RWPE1 (cell line): Measurements from ENCODE around the gene ADAP1.
A peak's percentile ranks its signal among the peaks of the same experiment; 100 is the strongest.

Experiments
- CTCF ChIA-PET: fragments of 350-600 bp; sonication (Branson Sonifier 250); formaldehyde crosslinking; extraction: SDS; loops from one replicate; lab custom pipeline; 2021; lab: Yijun Ruan, JAX
- POLR2A ChIA-PET: fragments of 400-600 bp; formaldehyde crosslinking; extraction: SDS; loops from one replicate; lab custom pipeline; 2020; ENCODE audit warnings: antibody characterized with exemption; ENCODE audit not compliant: low non-redundant PET; lab: Yijun Ruan, JAX
- DNase-seq: peaks from one replicate; pipeline ENCODE4 v3.0.0; 2012; ENCODE audit warnings: low spot score
- H3K27ac ChIP-seq: fragments of 450-650 bp; 2 replicates; pipeline ENCODE4 v1.5.1; 2017
- CTCF ChIP-seq: fragments of 450-650 bp; conservative IDR thresholded peaks from 2 replicates; pipeline ENCODE4 v1.5.1; 2017; ENCODE audit warnings: low read depth, mild to moderate bottlenecking

ADAP1 gene

GRCh38 chr7:894927-895450 is 59.5 kb downstream of the ADAP1 start:
- POLR2A ChIA-PET: no interaction called here
- no peak for DNase-seq
- no peak for TF ChIP-seq CTCF
- H3K27ac ChIP-seq: peak overlapping the region; percentile 4
- CTCF ChIA-PET: no interaction called here

- ChIA-PET CTCF (no interaction called here), POLR2A (no interaction called here)
- no peak for TF ChIP-seq CTCF
- no peak for DNase-seq
- H3K27ac ChIP-seq: peak overlapping the region; percentile 4
These were observed 60.2 kb downstream of the ADAP1 start for GRCh38 chr7:894164-894867.

DNA sequence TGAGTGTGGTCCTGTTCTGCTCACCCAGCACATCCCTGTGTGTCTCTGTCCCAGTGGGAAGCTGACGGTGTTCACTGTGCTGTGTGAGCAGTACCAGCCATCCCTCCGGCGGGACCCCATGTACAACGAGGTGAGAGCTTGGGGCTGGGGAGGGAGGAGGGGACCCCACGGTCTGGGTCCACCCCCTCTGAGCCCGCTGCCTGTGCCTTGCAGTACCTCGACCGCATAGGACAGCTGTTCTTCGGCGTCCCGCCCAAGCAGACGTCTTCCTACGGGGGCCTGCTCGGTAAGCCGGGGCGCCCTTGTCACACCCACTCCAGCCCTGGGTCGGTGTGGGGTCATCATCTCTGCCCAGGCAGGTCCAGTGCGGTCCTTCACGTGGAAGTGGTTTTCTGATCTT is 60.8 kb downstream of the ADAP1 start:
- peak overlapping the region; percentile 4 for H3K27ac ChIP-seq
- no peak for DNase-seq
- POLR2A ChIA-PET: no interaction called here
- CTCF ChIA-PET: no interaction called here
- no peak for TF ChIP-seq CTCF

DNA sequence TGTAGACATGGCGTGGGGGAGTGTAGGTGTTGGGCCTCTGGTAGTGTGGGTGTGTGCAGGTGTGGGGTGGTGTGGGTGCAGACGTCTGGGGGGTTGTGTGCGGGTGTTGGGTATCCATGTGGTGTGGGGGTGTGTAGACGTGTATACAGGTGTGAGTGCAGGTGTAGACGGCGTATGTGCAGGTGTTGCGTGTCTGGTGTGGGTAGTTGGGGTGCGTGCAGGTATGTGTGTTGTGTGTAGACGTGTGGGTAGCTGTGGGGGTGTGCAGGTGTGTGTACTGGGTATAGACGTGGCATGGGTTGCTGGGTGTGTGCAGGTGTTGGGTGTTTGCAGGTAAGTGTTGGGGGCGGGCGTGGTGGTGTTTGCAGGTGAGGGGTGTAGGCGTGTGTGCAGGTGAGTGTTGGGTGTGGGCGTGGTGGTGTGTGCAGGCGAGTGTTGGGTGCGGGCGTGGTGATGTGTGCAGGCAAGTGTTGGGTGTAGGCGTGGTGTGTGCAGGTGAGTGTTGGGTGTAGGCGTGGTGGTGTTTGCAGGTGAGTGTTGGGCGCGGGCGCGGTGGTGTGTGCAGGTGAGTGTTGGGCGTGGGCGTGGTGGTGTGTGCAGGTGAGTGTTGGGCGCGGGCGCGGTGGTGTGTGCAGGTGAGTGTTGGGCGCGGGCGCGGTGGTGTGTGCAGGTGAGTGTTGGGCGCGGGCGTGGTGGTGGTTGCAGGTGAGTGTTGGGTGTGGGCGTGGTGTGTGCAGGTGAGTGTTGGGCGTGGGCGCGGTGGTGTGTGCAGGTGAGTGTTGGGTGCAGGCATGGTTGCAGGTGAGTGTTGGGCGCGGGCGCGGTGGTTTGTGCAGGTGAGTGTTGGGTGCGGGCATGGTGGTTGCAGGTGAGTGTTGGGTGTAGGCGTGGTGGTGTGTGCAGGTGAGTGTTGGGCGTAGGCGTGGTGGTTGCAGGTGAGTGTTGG is 61.6 kb downstream of the ADAP1 start:
- no peak overlapping the region for H3K27ac ChIP-seq
- TF ChIP-seq CTCF: no peak
- DNase-seq: no peak
- CTCF ChIA-PET: no interaction called here
- POLR2A ChIA-PET: no interaction called here

- peak overlapping the region; percentile 21; the same call in 1 of the 2 replicates for H3K27ac ChIP-seq
- no peak for DNase-seq
- no peak for TF ChIP-seq CTCF
- ChIA-PET POLR2A (no interaction called here), CTCF (no interaction called here)
These were observed 62.7 kb downstream of the ADAP1 start for GRCh38 chr7:891805-892204.

DNA sequence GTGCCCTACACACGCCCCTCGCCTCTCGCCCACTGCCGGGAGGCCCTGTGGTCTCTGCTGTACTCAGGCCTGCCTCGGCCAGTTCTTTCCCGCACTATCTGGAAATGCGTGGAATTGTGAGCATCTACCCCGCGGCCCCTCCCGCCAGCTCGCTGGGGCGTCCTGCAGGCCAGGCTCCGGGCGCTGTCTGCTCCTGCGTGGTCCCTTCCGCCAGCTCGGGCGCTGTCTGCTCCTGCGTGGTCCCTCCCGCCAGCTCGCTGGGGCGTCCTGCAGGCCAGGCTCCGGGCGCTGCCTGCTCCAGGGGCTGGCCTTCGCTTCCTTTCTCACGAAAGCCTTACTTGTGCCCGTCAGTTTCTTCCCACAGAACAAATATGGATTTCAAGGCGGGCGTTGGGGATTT is 63.2 kb downstream of the ADAP1 start:
- ChIA-PET CTCF (no interaction called here), POLR2A (no interaction called here)
- TF ChIP-seq CTCF: no peak
- no peak for DNase-seq
- H3K27ac ChIP-seq: peak overlapping the region; percentile 21; the same call in 1 of the 2 replicates
